ENCODE data around the gene TEX11.
"Not testable (repeated sequence)": the region's sequence is repeated elsewhere in the genome, so short reads cannot be mapped to it uniquely, and the experiment has no call there.

TEX11 gene

GRCh38 chrX:70907900-70908299 lies 611 bp downstream of the TEX11 start:
- CTCF ChIA-PET, result no interaction called here
- no peak for DNase-seq (ENCODE audit: low spot score)
- TF ChIP-seq, protein P1, sequence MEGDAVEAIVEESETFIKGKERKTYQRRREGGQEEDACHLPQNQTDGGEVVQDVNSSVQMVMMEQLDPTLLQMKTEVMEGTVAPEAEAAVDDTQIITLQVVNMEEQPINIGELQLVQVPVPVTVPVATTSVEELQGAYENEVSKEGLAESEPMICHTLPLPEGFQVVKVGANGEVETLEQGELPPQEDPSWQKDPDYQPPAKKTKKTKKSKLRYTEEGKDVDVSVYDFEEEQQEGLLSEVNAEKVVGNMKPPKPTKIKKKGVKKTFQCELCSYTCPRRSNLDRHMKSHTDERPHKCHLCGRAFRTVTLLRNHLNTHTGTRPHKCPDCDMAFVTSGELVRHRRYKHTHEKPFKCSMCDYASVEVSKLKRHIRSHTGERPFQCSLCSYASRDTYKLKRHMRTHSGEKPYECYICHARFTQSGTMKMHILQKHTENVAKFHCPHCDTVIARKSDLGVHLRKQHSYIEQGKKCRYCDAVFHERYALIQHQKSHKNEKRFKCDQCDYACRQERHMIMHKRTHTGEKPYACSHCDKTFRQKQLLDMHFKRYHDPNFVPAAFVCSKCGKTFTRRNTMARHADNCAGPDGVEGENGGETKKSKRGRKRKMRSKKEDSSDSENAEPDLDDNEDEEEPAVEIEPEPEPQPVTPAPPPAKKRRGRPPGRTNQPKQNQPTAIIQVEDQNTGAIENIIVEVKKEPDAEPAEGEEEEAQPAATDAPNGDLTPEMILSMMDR (conservative IDR thresholded peaks at IDR 0.05; ENCODE audit: low read depth), result no peak
- no peak overlapping the region for H3K27ac ChIP-seq
- POLR2A ChIA-PET (ENCODE audit: low non-redundant PET), result no interaction called here

DNA sequence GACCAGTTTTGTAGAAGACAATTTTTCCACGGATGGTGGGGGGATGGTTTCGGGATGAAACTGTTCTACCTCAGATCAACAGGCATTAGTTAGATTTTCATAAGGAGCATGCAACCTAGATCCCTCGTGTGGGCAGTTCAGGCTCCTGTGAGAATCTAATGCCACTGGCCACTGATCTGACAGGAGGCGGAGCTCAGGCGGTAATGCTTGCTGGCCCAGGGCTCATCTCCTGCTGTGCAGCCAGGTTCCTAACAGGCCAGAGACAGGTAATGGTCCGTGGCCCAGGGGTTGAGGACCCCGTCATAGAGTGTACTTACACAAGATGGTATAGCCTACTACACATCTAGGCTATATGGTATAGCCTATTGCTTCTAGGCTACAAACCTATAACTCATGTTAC lies 7.0 kb downstream of the TEX11 start:
- TF ChIP-seq, protein P1 (conservative IDR thresholded peaks at IDR 0.05; ENCODE audit: low read depth), result no peak
- no peak for DNase-seq (ENCODE audit: low spot score)
- no peak overlapping the region for H3K27ac ChIP-seq
- POLR2A ChIA-PET (ENCODE audit: low non-redundant PET), result no interaction called here
- CTCF ChIA-PET, result no interaction called here

DNA sequence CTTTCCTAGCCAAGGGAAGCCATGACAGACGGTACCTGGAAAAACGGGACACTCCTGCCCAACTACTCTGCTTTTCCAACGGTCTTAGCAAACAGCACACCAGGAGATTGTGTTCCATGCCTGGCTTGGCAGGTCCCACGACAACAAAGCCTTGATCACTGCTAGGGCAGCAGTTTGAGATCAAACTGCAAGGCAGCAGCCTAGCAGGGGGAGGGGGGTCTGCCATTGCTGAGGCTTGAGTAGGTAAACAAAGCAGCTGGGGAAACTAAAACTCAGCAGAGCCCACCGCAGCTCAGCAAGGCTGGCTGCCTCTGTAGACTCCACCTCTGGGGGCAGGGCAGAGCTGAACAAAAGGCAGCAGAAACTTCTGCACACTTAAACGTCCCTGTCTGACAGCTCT lies 18.1 kb downstream of the TEX11 start:
- H3K27ac ChIP-seq; DNase-seq (ENCODE audit: low spot score); CTCF ChIA-PET; POLR2A ChIA-PET (ENCODE audit: low non-redundant PET): not testable (repeated sequence)

- DNase-seq (ENCODE audit: low spot score), result no peak
- TF ChIP-seq, protein P1 (conservative IDR thresholded peaks at IDR 0.05; ENCODE audit: low read depth), result no peak
- no peak overlapping the region for H3K27ac ChIP-seq
- ChIA-PET POLR2A (ENCODE audit: low non-redundant PET) (no interaction called here), CTCF (no interaction called here)
These were observed 29.6 kb downstream of the TEX11 start for GRCh38 chrX:70878902-70879301.

- DNase-seq (ENCODE audit: low spot score), result no peak
- POLR2A ChIA-PET (ENCODE audit: low non-redundant PET), result no interaction called here
- H3K27ac ChIP-seq, result no peak overlapping the region
- TF ChIP-seq, protein P1 (conservative IDR thresholded peaks at IDR 0.05; ENCODE audit: low read depth), result no peak
- CTCF ChIA-PET, result no interaction called here
These were observed 56.2 kb downstream of the TEX11 start for GRCh38 chrX:70852294-70852693.

DNA sequence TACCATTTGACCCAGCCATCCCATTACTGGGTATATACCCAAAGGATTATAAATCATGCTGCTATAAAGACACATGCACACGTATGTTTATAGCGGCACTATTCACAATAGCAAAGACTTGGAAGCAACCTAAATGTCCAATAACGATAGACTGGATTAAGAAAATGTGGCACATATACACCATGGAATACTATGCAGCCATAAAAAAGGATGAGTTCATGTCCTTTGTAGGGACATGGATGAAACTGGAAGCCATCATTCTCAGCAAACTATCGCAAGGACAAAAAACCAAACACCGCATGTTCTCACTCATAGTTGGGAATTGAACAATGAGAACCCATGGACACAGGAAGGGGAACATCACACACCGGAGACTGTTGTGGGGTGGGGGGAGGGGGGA lies 64.4 kb downstream of the TEX11 start:
- DNase-seq (ENCODE audit: low spot score); H3K27ac ChIP-seq; POLR2A ChIA-PET (ENCODE audit: low non-redundant PET); CTCF ChIA-PET: not testable (repeated sequence)

DNA sequence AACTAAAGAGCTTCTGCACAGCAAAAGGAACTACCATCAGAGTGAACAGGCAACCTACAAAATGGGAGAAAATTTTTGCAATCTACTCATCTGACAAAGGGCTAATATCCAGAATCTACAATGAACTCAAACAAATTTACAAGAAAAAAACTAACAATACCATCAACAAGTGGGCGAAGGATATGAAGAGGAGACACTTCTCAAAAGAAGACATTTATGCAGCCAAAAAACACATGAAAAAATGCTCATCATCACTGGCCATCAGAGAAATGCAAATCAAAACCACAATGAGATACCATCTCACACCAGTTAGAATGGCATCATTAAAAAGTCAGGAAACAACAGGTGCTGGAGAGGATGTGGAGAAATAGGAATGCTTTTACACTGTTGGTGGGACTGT lies 64.9 kb downstream of the TEX11 start:
- POLR2A ChIA-PET (ENCODE audit: low non-redundant PET); DNase-seq (ENCODE audit: low spot score); H3K27ac ChIP-seq; CTCF ChIA-PET: not testable (repeated sequence)

DNA sequence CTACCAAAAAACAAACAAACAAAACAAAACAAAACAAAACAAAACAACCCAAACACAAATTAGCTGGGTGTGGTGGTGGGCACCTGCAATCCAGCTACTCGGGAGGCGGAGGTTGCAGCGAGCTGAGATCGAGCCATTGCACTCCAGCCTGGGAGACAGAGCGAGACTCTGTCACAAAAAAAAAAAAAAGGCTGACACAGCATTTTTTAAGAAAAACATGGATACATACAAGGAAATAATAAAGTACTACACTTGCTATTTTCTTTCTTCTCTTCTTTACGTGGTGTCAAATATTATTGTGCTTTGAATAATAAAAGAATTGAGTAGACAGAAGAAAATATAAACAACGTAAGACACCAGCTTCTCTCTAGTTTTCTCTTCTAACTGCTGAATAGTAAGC lies 73.9 kb downstream of the TEX11 start:
- CTCF ChIA-PET, result no interaction called here
- no peak for DNase-seq (ENCODE audit: low spot score)
- TF ChIP-seq, protein P1 (conservative IDR thresholded peaks at IDR 0.05; ENCODE audit: low read depth), result no peak
- no peak overlapping the region for H3K27ac ChIP-seq
- POLR2A ChIA-PET (ENCODE audit: low non-redundant PET), result no interaction called here

All from RWPE1 (cell line).